ENCODE results near the gene RESP18.

GRCh38 chr2:219362072-219362471, 29.5 kb upstream of the RESP18 start:
- TF ChIP-seq, protein P1, sequence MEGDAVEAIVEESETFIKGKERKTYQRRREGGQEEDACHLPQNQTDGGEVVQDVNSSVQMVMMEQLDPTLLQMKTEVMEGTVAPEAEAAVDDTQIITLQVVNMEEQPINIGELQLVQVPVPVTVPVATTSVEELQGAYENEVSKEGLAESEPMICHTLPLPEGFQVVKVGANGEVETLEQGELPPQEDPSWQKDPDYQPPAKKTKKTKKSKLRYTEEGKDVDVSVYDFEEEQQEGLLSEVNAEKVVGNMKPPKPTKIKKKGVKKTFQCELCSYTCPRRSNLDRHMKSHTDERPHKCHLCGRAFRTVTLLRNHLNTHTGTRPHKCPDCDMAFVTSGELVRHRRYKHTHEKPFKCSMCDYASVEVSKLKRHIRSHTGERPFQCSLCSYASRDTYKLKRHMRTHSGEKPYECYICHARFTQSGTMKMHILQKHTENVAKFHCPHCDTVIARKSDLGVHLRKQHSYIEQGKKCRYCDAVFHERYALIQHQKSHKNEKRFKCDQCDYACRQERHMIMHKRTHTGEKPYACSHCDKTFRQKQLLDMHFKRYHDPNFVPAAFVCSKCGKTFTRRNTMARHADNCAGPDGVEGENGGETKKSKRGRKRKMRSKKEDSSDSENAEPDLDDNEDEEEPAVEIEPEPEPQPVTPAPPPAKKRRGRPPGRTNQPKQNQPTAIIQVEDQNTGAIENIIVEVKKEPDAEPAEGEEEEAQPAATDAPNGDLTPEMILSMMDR (IDR thresholded peaks at IDR 0.05): no peak
- no peak for TF ChIP-seq ZFX (IDR thresholded peaks at IDR 0.05; ENCODE audit: borderline replicate concordance)

Measured in 22Rv1 (cell line).